HG02588 (cell line): ENCODE data around the gene SYNM.
"Not testable (repeated sequence)": the region's sequence is repeated elsewhere in the genome, so short reads cannot be mapped to it uniquely, and the experiment has no call there.

Experiments
- ATAC-seq: cut with Tn5 transposase; IDR thresholded peaks from one replicate; pipeline ENCODE4 v1.9.1; 2021; ENCODE audit warnings: mild to moderate bottlenecking, moderate library complexity; ENCODE audit not compliant: unreplicated experiment

The SYNM gene

GRCh38 chr15:99102332-99103235 is 2.3 kb upstream of the SYNM start:
- no peak for ATAC-seq

- no peak for ATAC-seq
Measured at GRCh38 chr15:99103279-99103678, 1.6 kb upstream of the SYNM start.

GRCh38 chr15:99105514-99106341 is 848 bp downstream of the SYNM start:
- ATAC-seq: peak; percentile 39

- no peak for ATAC-seq
Measured at GRCh38 chr15:99106417-99107220, 1.7 kb downstream of the SYNM start.

DNA sequence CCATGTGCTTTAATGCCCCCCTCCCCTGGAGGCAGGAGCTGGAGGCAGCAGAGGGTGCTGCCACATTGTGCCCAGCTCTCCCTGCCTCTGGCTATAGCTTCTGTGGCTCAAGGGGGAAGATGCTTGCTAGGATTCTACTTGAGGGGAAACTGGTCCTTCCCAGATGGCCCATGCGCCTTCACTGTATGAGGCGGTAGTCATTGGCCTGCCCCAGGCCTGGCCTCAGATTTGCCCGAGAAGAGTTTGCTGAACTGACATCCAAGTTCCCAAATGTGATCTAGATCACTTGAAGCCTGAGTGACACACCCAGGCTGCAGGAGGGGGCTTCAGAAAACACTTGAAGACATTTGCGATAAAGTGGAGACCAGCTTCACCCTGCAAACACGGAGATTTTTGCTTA is 4.1 kb downstream of the SYNM start:
- ATAC-seq: no peak

DNA sequence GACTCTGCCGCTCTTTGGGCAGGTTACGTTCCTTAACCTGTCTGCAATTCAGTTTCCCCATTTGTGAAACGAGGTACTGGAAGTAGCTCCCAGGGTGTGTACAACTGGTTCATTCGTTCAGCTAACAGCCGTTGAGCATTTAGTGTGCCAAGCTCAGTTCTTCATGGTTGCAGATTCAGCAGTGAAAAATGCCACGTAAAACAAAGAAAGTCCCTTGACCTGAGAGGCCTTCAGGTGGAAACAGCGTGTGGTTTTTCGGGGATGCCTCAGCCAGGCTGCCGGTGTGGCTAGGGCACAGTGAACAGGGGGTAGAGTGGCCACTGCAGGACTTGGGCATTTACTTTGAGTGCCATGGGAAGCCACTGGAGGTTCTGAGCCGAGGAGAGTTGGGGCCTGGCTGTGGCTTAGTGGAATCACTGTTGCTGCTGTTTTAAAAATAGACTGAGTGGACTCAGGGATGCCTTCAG is 4.7 kb downstream of the SYNM start:
- no peak for ATAC-seq

- ATAC-seq: no peak
Measured at GRCh38 chr15:99110093-99110492, 5.2 kb downstream of the SYNM start.

DNA sequence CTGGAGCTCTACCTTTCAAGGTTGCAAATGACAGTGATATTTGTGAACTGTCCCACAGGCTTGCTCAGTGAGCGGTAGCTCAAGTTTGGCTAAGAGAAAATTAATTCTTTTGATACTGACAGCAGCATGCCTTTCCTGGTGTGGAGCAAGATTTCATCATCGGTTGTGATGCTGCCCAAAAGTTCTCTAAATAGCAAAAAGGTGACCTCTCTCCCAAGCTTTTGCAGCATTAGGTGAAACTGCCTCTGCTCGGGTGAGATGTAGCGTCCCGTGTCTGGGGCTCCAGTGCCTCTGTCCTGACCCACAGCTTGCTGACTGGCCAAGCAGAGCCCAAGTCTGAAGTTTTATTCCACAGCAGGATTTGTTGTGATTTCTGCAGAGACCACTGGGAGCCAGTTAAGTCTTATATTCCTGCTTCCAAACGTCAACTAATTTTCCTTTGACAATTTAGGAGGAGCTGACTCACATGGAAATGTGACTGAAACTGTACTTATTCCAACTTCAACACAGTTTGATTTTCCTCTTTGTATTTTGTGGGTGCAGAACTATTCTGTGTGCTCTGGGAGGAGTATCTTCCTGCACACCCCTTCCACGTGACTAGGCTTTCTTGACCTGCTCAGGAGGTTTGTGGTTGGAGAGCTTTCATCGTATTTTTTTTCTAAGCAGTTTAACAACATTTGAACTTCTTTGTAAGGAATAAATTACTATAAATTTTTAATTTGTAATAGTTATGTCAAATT is 5.9 kb downstream of the SYNM start:
- ATAC-seq: no peak

GRCh38 chr15:99111641-99112040 is 6.8 kb downstream of the SYNM start:
- not testable (repeated sequence) for ATAC-seq

DNA sequence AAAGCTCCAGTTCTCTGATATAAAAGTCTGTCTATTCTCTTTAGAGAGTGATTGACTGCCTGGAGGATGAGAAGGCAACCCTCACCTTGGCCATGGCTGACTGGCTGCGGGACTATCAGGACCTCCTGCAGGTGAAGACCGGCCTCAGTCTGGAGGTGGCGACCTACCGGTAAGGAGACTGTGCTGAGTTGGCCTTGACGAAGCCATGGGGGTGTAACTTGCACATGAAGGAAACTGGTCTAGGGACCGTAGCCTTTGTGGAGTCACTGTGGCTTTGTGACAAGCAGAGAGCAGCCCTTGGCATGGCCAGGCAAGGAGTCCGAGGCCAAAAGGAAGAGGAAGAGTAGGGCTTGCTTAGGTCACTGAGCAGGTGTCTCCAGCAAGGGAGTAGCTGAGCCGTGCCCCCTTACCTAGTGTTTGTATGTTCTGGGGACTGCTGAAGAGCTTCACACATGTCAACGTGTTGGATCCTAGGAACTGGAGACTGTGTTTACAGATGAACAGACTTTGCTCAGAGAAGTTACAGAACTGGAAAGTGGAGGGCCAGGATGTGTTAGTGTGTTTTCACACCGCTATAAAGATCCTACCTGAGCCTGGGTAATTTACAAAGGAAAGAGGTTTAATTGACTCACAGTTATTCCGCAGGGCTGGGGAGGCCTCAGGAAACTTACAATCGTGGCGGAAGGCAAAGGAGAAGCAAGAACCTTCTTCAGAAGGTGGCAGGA is 8.8 kb downstream of the SYNM start:
- ATAC-seq: no peak

GRCh38 chr15:99114511-99115299 is 9.8 kb downstream of the SYNM start:
- ATAC-seq: no peak

DNA sequence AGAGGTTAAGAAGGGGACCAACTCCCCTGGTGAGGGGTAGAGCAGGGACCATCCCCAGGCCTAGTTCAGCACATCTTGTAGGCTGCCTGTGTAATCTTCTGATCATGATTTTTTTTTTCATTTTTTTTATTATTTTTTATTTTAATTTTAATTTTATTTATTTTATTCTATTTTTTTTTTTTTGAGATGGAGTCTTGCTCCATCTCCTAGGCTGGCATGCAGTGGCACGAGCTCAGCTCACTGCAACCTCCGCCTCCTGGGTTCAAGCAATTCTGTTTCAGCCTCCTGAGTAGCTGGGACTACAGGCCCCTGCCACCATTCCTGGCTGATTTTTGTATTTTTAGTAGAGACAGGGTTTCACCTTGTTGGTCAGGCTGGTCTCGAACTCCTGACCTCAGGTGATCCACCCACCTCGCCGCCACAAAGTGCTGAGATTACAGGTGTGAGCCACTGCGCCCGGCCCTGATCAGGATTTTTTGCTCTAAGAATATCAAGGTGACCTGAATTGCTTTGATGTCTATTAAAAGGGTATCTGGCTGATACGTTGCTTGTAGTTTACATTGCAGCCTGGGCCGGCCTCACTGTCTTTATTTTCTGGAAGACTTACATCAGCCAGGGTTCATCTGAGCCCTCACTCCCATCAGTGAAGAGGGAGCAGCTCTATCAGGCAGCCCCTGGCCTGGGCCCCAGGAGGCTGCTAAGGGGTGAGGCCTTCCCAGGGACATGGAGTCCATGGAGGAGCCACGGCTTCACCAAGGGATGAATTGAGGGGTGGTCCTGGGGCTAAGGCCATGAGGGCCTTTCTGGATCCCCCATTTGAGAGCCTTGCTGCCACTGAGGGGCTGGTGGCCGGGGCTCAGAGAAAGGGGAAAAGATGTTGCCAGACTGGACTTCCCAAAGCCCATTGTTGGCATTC is 10.7 kb downstream of the SYNM start:
- no peak for ATAC-seq

GRCh38 chr15:99117111-99117510 is 12.2 kb downstream of the SYNM start:
- ATAC-seq: no peak

- no peak for ATAC-seq
Measured at GRCh38 chr15:99117563-99118257, 12.8 kb downstream of the SYNM start.

DNA sequence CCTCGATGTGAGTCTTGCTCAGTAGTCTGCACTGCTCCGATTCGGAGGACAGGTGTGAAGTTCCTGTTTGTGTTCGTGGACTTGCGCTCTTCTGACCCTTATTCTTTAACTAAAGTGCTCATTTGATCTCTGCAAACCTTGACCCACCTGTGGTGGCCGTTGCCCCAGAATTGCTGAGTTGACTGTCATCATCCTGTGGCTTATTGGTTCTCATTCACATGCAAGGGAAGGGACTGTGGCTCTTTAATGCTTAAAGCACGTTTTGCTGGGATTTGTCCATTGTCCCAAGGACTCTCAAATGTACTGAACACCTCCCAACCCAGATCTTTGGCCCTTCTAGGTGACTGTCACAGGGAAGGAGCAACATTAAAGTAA is 13.4 kb downstream of the SYNM start:
- no peak for ATAC-seq

- no peak for ATAC-seq
Measured at GRCh38 chr15:99118801-99119546, 14.1 kb downstream of the SYNM start.
